GM11168 (cell line): Measurements from ENCODE around the gene SLC9A4.
"Not testable (repeated sequence)": the region's sequence is repeated elsewhere in the genome, so short reads cannot be mapped to it uniquely, and the experiment has no call there.

Source experiments
- in situ Hi-C: fragments of 300-500 bp; cut with MboI; formaldehyde crosslinking; loops from one replicate; pipeline ENCODE4 v1.12.0; 2022; ENCODE audit warnings: low sequenced_read_pairs; ENCODE audit not compliant: unreplicated experiment

The SLC9A4 gene

DNA sequence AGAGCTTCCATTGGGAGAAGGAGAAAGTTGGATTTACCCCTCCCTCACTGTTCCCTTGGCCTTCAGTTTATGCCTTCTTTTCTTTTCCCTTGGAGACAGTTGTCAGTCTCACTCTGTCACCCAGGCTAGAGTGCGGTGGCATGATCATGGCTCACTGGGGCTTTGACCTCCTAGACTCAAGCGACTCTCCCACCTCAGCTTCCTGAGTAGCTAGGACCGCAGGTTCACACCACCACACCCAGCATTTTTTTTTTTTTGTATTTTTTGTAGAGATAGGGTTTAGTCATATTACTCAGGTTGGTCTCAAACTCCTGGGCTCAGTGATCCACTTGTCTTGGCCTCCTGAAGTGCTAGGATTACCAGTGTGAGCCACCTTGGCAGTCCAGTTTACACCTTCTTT is 49.9 kb downstream of the SLC9A4 start:
- in situ Hi-C loops: loop anchor here (25.0 kb wide), 1 partner anchor 89 kb away; the partner anchor contains the start of gene SLC9A2

DNA sequence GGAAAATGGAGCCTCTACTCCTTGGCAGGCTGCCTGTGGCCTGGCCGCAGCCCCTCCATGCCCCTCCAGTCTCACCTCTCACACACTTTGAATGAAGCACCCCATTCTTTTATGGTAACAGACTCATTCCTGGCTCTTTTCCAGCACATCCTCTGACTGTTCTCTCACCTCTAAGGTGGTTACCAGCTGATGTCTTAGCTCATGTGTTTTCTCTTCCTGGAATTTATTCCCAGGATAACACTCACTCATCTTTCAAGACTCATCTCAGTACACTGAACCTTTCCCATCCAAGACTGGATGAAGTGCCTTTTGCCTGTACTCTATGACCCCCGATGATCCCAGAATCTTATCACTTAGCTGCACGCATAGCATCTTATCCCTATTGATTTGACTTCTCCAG is 50.6 kb downstream of the SLC9A4 start:
- in situ Hi-C loops: loop anchor here (25.0 kb wide), 1 partner anchor 89 kb away; the partner anchor contains the start of gene SLC9A2

GRCh38 chr2:102527086-102527485 is 54.1 kb downstream of the SLC9A4 start:
- in situ Hi-C loops: no loop called here

GRCh38 chr2:102538491-102538890 is 65.5 kb downstream of the SLC9A4 start:
- in situ Hi-C loops: no loop called here

- in situ Hi-C loops: no loop called here
Observed at GRCh38 chr2:102540882-102541281, 67.9 kb downstream of the SLC9A4 start.

GRCh38 chr2:102544182-102544581 is 71.2 kb downstream of the SLC9A4 start:
- in situ Hi-C loops: no loop called here

- in situ Hi-C loops: no loop called here
Observed at GRCh38 chr2:102547462-102547861, 74.4 kb downstream of the SLC9A4 start.

GRCh38 chr2:102549027-102549426 is 76.0 kb downstream of the SLC9A4 start:
- in situ Hi-C loops: no loop called here

DNA sequence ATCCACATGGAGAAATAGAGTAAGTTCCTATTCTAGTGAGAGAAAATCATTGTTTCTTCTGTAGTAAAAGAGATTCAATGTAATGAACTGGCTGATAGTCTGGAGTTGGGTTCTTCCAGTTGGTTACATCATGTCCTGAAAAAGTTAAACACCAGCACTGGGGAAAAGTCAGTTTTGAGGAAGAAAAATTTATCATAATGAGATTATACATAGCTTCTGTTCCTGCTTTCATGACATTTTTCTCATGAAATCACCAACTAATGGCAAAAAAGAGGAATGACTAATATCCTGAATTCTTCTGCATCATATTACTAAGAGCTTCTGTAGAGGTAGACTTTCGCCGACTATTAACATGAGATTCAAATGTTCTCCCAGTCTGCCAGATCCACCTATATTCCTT is 77.1 kb downstream of the SLC9A4 start:
- in situ Hi-C loops: no loop called here

DNA sequence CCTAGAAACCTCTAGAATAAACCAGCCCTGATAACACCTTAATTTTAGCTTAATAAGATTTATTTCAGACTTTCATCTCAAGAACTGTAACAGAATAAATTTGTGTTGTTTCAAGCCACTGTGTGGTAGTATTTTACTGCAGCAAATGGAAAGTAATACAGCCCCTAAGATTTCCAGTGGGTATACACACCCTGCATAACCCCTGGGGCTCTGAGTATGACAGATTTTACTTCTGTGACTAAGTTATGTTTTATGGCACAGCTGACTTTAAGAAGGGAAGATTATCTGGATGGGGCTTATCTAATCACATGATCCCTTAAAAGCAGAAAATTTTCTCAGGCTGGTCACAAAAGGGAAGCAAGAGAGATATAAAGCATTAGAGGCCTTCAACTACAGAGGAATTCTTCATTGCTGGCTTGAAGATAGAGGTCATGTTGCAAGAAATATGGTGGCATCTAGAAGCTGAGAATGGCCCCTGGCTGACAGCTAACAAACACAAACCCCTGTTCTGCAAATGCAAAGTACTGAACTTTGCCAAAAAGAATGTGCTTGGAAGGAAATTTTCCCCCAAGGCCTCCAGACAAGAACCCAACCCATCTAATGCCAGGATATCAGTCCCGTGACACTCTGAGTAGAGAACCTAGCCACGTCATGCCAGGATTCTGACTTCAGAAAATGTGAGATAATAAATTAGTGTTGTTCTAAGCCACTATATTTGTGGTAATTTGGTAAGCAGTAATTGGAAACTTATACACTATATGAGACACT is 78.5 kb downstream of the SLC9A4 start:
- in situ Hi-C loops: no loop called here

GRCh38 chr2:102553601-102554000 is 80.6 kb downstream of the SLC9A4 start:
- in situ Hi-C loops: no loop called here

DNA sequence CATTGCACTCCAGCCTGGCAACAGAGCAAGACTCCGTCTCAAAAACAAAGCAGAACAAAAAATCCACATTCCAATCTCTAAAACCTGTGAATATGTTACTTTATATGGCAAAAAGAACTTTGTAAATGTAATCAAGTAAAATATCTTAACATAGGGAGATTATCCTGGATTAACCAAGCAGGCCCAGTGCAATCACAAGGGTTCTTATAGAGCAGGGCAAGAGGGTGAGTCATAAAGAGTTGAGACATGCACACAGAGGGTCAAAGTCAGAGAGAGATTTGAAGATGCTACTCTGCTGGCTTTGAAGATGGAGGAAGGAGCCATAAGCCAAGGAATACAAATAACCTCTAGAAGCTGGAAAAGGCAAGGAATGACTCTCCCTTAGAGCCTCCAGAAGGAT is 85.4 kb downstream of the SLC9A4 start:
- in situ Hi-C loops: no loop called here

DNA sequence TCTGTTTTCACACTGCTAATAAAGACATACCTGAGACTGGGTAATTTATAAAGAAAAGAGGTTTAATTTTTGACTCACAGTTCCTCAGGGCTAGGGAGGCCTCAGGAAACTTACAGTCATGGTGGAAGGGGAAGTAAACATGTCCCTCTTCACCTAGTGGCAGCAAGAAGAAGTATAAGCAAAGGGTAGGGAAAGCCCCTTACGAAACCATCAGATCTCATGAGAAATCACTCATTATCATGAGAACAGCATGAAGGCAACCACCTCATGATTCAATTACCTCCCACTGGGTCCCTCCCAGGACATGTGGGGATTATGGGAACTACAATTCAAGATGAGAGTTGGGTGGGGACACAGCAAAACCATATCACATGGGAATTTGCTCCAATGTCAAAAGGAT is 89.5 kb downstream of the SLC9A4 start:
- in situ Hi-C loops: not testable (repeated sequence)

DNA sequence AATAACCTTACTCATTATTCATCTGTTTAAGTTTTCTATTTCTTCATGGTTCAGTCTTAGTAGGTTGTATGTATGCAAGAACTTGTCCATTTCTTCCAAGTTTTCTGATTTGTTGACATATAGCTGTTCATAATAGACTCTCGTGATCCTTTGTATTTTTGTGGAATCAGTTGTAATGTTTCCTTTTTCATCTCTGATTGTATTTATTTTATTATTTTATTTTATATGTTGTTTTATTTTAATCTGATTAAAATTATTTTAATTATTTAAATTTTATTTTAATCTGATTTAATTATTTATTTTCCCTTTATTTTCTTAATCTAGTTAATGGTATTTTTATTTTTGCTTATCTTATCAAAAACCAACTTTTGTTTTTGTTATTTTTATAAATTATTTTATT is 102.9 kb downstream of the SLC9A4 start:
- in situ Hi-C loops: no loop called here

DNA sequence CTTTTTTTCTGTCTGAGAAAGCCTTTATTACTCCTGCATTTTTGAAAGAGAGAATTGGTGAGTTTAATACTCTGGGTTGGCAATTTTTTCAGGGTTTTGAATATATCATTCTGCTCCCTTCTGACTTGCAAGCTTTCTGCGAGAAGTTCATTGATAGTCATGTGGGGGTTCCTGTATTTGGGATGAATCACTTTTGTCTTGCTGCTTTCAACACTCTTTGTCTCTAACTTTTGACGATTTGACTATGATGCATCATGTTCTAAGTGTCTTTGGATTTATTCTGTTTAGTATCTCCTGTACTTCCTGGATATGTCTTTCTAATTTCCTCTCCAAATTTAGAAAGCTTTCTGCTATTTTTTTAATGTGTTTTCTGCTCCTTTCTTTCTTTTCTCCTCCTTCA is 105.3 kb downstream of the SLC9A4 start:
- in situ Hi-C loops: no loop called here

- in situ Hi-C loops: no loop called here
Observed at GRCh38 chr2:102581911-102582310, 108.9 kb downstream of the SLC9A4 start.

- in situ Hi-C loops: no loop called here
Observed at GRCh38 chr2:102582845-102583244, 109.8 kb downstream of the SLC9A4 start.
